ENCODE data around the gene ISLR.
"Not testable (repeated sequence)": the region's sequence is repeated elsewhere in the genome, so short reads cannot be mapped to it uniquely, and the experiment has no call there.

ISLR gene

GRCh38 chr15:74137537-74137894 lies 36.0 kb upstream of the ISLR start:
- DNase-seq (ENCODE audit: low spot score) = no peak

DNA sequence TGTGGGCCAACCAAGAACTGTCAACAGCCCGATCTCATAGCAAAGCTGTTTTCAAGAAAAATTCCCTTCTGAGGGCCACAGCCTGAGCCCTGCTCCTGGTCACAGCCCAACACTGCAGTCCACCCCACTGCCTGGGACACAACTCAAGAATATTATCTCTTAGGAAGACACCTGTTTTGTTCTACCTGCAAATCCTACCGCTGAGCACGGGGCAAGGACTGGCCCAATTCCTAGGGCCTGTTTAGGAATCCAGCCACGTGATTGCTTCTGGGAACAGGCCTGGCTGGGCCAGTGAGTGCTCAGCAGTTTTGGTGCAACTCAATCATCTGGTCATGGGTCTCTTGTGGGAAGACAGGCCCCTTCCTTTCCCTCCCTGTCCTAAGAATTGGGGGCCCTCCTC lies 34.9 kb upstream of the ISLR start:
- DNase-seq (ENCODE audit: low spot score) = no peak

DNA sequence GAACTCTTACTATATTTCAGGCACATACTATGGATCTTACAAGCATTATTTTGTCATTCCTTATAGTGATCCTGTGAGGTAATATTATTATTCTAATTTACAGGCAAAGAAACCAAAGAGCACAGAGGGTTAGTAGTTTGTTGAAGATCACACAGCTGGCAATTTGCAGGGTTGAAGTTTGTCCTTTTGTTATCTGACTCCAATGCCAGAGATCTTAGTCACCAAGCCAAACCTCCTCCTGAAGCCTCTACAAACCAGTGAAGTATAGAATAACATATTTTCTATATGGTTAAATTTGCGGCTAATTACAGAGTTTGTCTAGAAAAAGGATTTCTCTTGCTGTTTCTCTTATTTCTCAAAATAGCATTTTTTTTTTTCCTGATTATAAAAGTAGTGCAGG lies 31.9 kb upstream of the ISLR start:
- no peak for DNase-seq (ENCODE audit: low spot score)

GRCh38 chr15:74144153-74144775 lies 29.2 kb upstream of the ISLR start:
- DNase-seq (ENCODE audit: low spot score) = no peak

- no peak for DNase-seq (ENCODE audit: low spot score)
Observed at GRCh38 chr15:74146277-74146800, 27.2 kb upstream of the ISLR start.

GRCh38 chr15:74147051-74147450 lies 26.5 kb upstream of the ISLR start:
- DNase-seq (ENCODE audit: low spot score) = no peak

DNA sequence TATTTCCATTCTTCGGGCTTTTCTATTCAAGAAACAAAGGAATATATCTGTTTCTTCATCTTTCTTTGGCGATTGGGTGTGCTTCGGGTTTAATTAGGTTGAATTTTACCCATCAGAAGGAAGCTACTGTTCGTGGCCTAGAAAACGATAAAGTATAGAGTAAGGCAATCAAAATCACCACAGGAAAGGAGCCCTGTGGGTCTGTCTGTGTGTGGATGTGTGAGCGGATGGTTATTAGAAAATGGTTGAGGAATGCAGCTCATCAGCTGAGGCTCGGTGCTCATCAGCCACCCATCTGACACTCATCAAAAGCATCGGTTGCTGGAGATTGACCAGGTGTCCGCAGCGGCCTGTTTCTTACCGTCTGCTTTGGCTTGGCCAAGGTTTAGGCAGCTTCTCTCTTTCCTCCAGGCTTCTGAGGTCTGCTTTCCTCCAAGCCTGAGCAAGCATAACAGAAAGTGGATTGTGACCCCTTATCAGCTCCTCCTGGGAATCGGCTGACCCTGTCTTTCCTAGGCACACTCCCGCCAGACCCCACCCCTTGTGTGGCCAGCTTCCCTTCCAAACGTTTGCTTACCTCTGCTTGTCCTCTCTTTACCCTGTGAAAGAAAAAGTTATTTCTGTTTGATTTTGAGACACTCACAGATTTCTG lies 17.6 kb upstream of the ISLR start:
- DNase-seq (ENCODE audit: low spot score) = no peak

- DNase-seq (ENCODE audit: low spot score) = no peak
Observed at GRCh38 chr15:74156678-74157411, 16.7 kb upstream of the ISLR start.

DNA sequence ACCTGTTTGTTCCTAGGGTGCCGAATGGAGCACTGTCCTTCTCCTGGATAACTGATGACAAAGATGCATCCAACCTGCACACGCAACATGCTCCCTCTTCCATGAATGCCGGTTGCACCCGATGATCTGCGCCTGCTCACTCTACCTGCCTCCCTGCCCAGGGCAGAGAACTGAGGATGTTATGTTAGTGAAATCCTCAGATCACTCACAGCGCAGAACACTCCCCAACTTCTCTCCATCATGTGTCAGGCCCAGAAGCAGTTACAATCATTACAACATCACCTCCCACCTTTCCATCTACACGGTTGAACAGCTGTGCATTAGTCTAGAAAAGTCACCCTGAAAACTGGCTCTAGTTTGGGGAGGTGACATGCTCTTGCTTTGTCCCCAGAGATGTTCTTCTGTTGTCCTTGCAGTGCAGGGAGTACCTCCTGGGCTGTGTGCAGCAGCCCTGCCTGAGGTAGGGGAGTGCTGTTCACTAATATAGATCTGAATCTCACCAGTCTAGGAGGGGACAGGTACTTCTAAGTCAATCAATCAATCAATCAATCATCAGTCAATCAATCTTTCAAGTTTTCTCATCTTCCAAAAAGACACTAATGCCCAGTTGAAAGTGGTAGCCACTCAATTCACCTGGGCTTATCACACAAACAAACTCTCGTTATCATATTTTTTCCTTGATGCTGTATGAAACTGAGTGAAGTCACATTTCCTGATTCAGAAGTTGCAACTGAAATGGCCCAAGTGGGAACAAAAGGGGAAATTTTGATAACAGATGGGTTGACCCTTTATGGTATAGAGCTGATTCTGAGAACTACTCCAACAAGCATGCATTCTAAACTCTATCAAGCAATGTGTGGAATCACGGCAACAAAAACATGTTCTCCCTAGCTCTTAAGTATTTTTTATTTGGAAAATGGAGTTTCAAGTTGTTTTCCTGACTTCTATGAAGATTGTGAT lies 15.4 kb upstream of the ISLR start:
- DNase-seq (ENCODE audit: low spot score) = no peak

DNA sequence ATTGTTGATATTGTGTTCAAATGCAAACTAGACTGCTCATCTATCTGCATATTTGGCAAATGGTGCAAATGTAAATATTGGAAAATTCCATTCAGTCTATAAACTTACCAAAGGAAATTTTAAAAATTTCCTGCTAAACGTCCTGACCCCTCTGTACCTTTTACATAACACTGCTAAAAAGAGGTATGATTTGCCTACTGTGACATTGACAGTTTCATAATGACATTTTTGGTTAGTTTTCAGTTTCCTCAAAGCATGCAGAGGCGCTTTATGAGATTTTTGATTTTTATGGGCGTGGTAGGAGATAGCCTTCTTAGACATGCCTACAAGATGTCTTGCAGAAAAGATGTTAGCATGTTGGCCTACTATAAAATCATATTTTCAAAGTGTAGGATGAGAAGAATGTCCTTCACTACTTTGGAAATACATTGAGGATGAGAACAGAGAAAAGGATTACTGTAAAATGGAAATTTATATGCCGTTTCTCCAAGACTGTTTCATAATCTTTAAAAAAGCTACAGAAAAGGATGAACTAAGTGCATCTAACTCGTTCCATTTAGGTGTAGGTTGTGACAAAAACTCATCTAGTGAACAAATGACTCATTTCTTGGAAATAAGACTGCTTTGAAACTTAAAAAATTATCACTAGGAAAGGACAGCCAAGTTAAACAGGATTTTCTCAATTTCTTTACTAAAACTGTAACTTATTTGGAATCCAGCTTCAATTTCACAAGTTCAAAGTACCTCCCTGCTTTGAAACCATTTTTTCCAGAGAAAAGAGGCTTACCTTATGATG lies 14.5 kb upstream of the ISLR start:
- no peak for DNase-seq (ENCODE audit: low spot score)

DNA sequence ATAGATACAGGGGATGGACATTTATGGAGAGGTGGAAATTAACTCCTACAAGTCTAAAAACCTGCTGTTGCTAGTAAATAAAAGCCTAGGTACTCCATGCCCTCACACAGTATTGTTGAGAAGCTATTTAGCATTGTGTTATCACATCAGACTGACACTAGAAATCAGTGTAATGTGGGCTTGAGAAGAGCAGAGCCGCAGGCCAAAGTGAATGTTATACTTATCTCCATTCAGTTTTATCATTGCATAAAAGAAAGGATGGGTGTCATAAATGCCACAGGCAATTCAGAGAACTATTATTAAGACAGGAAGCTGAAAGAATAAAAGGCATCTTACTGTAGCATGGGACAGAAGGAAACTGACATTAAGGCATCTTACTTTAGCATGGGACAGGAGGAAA lies 13.7 kb upstream of the ISLR start:
- no peak for DNase-seq (ENCODE audit: low spot score)

GRCh38 chr15:74160390-74160789 lies 13.1 kb upstream of the ISLR start:
- DNase-seq (ENCODE audit: low spot score) = not testable (repeated sequence)

DNA sequence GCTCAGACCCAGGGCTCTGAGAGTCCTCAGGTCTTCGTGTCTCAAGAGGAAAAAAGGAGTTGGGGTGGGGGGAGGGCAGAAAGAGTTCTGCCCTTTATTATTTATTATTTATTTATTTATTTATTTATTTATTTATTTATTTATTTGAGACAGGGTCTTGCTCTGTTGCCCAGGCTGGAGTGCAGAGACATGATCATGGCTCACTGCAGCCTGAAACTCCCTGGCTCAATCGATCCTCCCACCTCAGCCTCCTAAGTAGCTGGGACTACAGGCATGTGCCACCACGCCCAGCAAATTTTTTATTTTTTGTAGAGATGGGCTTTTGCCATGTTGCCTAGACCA lies 11.3 kb upstream of the ISLR start:
- DNase-seq (ENCODE audit: low spot score) = not testable (repeated sequence)

DNA sequence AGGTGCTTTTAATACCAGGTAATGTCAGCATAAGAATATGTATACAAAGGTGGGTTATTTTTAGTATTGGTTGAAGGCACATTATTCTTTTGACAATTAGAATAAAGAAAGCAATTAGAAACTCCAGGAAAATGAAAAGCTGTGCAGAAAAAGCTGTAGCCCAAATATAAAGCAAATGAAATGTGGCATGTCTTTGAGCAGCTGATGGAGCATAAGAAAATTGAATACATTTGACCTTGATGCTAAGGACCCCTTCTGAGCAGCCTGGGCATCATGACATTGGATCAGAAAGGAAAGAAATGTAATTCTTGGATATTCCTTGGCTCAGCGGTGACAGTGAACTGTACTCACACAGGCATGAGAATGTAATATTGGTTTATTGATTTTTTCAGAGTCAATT lies 8.0 kb upstream of the ISLR start:
- no peak for DNase-seq (ENCODE audit: low spot score)

DNA sequence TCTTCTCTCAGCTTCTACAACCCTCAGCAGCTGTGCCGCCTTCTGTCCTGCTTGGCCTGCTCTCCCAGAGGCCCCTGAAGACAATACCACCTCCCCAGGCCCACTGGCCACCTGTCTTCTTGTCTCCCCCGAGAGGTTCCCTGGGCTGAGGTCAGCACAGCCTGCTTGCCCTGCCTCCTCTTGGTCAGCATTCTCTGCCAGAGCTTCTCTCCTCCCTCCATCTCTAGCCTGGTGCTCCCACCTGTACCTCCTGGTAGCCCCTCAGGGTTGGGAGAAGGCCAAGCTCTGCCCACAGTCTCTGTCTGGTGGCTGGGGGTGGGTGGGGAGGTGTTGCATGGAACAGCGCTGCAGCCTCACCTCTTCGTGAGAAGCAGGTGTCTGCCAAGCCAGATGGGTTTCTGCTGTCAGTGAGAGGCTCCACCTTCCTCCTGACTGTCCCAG lies 5.6 kb upstream of the ISLR start:
- no peak for DNase-seq (ENCODE audit: low spot score)

- DNase-seq (ENCODE audit: low spot score) = no peak
Observed at GRCh38 chr15:74168711-74169126, 4.8 kb upstream of the ISLR start.

GRCh38 chr15:74170071-74170844 lies 3.3 kb upstream of the ISLR start:
- DNase-seq (ENCODE audit: low spot score) = no peak

DNA sequence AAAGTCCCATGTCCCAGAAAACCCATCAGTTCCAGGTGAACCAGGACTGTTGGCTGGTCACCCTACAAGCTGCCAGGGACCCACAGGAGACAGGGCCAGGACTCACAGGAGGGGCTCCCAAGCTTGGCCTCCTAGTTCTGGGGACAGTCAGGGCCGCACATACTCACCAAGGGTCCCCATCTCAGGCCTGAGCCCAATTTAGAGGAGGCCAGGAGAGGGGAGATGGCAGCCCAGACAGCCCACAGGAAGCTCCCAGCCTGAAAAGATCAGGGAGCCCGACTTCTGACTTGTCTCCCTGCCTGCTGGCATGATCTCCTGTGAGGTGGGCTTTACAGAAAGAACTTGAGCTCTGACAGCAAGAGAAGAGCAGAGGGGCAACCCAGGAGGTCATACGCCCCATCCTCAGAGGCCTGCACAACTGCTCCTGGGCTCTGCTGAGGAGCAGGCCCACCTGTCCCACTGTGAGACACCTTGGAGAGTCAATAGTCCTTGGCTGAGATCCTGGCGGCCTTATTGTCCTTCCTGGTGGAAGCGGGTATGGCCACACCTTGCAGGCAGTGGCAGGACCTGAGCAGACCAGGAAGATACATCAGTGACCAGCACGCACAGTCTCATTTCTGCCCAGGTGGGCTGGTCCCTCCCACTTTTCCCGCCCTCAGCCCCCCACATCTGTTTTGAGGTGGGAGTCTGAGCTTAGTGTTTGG lies 2.5 kb upstream of the ISLR start:
- DNase-seq (ENCODE audit: low spot score) = no peak

GRCh38 chr15:74171965-74172541 lies 1.5 kb upstream of the ISLR start:
- no peak for DNase-seq (ENCODE audit: low spot score)

Data from hematopoietic multipotent progenitor cell treated with erythropoietin and hydrocortisone succinate and interleukin-3 and kit ligand, for 15 days (in vitro differentiated cells).